ENCODE measurements around the gene ZDHHC4.

The ZDHHC4 gene

GRCh38 chr7:6588566-6588965, 11.3 kb downstream of the ZDHHC4 start:
- no peaks in the 10 kb centered on the region for H3K9me3 ChIP-seq (replicated peaks in 1 of 2; ENCODE audit: control insufficient read depth in 2 of 2, insufficient read depth in 1 of 2, low read depth in 1 of 2, low read length in 2 of 2)
- no peak overlapping the region for H3K23ac ChIP-seq (ENCODE audit: low read depth, low read length, poor library complexity)
- H3K4me3 ChIP-seq (ENCODE audit: low read length in 2 of 2), result peak overlapping the region in 1 of 2 donors; percentile 14
- no peak overlapping the region for H3K4ac ChIP-seq (ENCODE audit: low read length)
- peaks cover 3 to 6% of the 10 kb centered on the region in 2 donors for H3K4me1 ChIP-seq (ENCODE audit: control insufficient read depth in 2 of 2, insufficient read depth in 1 of 2, low read depth in 1 of 2, low read length in 2 of 2)
- no peak overlapping the region for H3K27ac ChIP-seq (replicated peaks; ENCODE audit: low read length)
- no peak overlapping the region for H2BK12ac ChIP-seq (ENCODE audit: low read length)
- H4K8ac ChIP-seq (ENCODE audit: low read depth, low read length), result no peak overlapping the region
- H2BK15ac ChIP-seq (ENCODE audit: low read length), result no peak overlapping the region
- H2AK5ac ChIP-seq (ENCODE audit: low read depth, low read length), result no peak overlapping the region
- no CpG with 5 or more reads among the region's 9 CpGs for WGBS, 2 donors (ENCODE audit: extremely low coverage in 2 of 2, insufficient read length in 2 of 2, insufficient replicate concordance in 1 of 2)
- no peak overlapping the region for H3K9ac ChIP-seq (ENCODE audit: low read depth, low read length, poor library complexity)
- no peak overlapping the region for H2BK120ac ChIP-seq (ENCODE audit: low read depth, low read length)
- no peak overlapping the region for H2AFZ ChIP-seq (ENCODE audit: low read length)
- H3K14ac ChIP-seq (ENCODE audit: low read length), result no peak overlapping the region
- H4K91ac ChIP-seq (ENCODE audit: low read depth, low read length, poor library complexity), result no peak overlapping the region
- no peak overlapping the region for H2BK5ac ChIP-seq (ENCODE audit: low read length)
- H3K79me1 ChIP-seq (ENCODE audit: low read depth, low read length), result peaks cover 3% of the 10 kb centered on the region
- H3K27me3 ChIP-seq (ENCODE audit: control insufficient read depth in 3 of 3, insufficient read depth in 3 of 3, low read depth in 1 of 3, low read length in 3 of 3), result peaks cover 0 to 4% (median 0%) of the 10 kb centered on the region in 3 experiments
- no peak overlapping the region for H3K4me2 ChIP-seq (ENCODE audit: insufficient read depth, low read length, poor library complexity, severe bottlenecking)
- H3K18ac ChIP-seq (ENCODE audit: low read length), result no peak overlapping the region
- peaks cover 25 to 64% of the 10 kb centered on the region in 2 donors for H3K36me3 ChIP-seq (replicated peaks in 1 of 2; ENCODE audit: control insufficient read depth in 2 of 2, insufficient read depth in 2 of 2, low read length in 2 of 2)
- DNase-seq (ENCODE audit: low spot score), result no peak

GRCh38 chr7:6589151-6589828, 12.0 kb downstream of the ZDHHC4 start:
- H3K27ac ChIP-seq (replicated peaks; ENCODE audit: low read length), result no peak overlapping the region
- H3K27me3 ChIP-seq (ENCODE audit: control insufficient read depth in 3 of 3, insufficient read depth in 3 of 3, low read depth in 1 of 3, low read length in 3 of 3), result peaks cover 0 to 4% (median 0%) of the 10 kb centered on the region in 3 experiments
- no peak overlapping the region for H4K8ac ChIP-seq (ENCODE audit: low read depth, low read length)
- peak overlapping the region; percentile 99 for H2AFZ ChIP-seq (ENCODE audit: low read length)
- peaks cover 26 to 67% of the 10 kb centered on the region in 2 donors for H3K36me3 ChIP-seq (replicated peaks in 1 of 2; ENCODE audit: control insufficient read depth in 2 of 2, insufficient read depth in 2 of 2, low read length in 2 of 2)
- H2BK15ac ChIP-seq (ENCODE audit: low read length), result no peak overlapping the region
- no peak overlapping the region for H3K4ac ChIP-seq (ENCODE audit: low read length)
- H3K4me2 ChIP-seq (ENCODE audit: insufficient read depth, low read length, poor library complexity, severe bottlenecking), result peak overlapping the region; percentile 66
- no peak overlapping the region for H2BK12ac ChIP-seq (ENCODE audit: low read length)
- peak overlapping the region; percentile 99 for H3K23ac ChIP-seq (ENCODE audit: low read depth, low read length, poor library complexity)
- peak overlapping the region; percentile 68 to 99 for H3K4me3 ChIP-seq (ENCODE audit: low read length in 2 of 2)
- H3K14ac ChIP-seq (ENCODE audit: low read length), result no peak overlapping the region
- peak overlapping the region; percentile 70 for H3K9ac ChIP-seq (ENCODE audit: low read depth, low read length, poor library complexity)
- no peak for DNase-seq (ENCODE audit: low spot score)
- no peak overlapping the region for H2BK5ac ChIP-seq (ENCODE audit: low read length)
- peak overlapping the region; percentile 91 for H3K18ac ChIP-seq (ENCODE audit: low read length)
- H2BK120ac ChIP-seq (ENCODE audit: low read depth, low read length), result no peak overlapping the region
- WGBS, 2 donors (ENCODE audit: extremely low coverage in 2 of 2, insufficient read length in 2 of 2, insufficient replicate concordance in 1 of 2), result no CpG with 5 or more reads among the region's 22 CpGs
- no peak overlapping the region for H4K91ac ChIP-seq (ENCODE audit: low read depth, low read length, poor library complexity)
- H3K79me1 ChIP-seq (ENCODE audit: low read depth, low read length), result peaks cover 3% of the 10 kb centered on the region
- H3K9me3 ChIP-seq (replicated peaks in 1 of 2; ENCODE audit: control insufficient read depth in 2 of 2, insufficient read depth in 1 of 2, low read depth in 1 of 2, low read length in 2 of 2), result no peaks in the 10 kb centered on the region
- H3K4me1 ChIP-seq (ENCODE audit: control insufficient read depth in 2 of 2, insufficient read depth in 1 of 2, low read depth in 1 of 2, low read length in 2 of 2), result peaks cover 3 to 6% of the 10 kb centered on the region in 2 donors
- H2AK5ac ChIP-seq (ENCODE audit: low read depth, low read length), result no peak overlapping the region

GRCh38 chr7:6589829-6590644, 12.8 kb downstream of the ZDHHC4 start, which contains the start of gene INTS15:
TSS of gene INTS15 (plus strand) at chr7:6590021. CDS start at chr7:6590284, 263 bp downstream.
- H2BK5ac ChIP-seq (ENCODE audit: low read length), result peak within 1 kb of the TSS; percentile 24
- H3K4me2 ChIP-seq (ENCODE audit: insufficient read depth, low read length, poor library complexity, severe bottlenecking), result peak within 1 kb of the TSS; percentile 89
- H3K9ac ChIP-seq (ENCODE audit: low read depth, low read length, poor library complexity), result peak within 1 kb of the TSS; percentile 98
- peaks cover 3 to 6% of the 10 kb centered on the region in 2 donors for H3K4me1 ChIP-seq (ENCODE audit: control insufficient read depth in 2 of 2, insufficient read depth in 1 of 2, low read depth in 1 of 2, low read length in 2 of 2)
- DNase-seq (ENCODE audit: low spot score), result peak; percentile 83
- H3K36me3 ChIP-seq (replicated peaks in 1 of 2; ENCODE audit: control insufficient read depth in 2 of 2, insufficient read depth in 2 of 2, low read length in 2 of 2), result peaks cover 26 to 67% of the 10 kb centered on the region in 2 donors
- H3K9me3 ChIP-seq (replicated peaks in 1 of 2; ENCODE audit: control insufficient read depth in 2 of 2, insufficient read depth in 1 of 2, low read depth in 1 of 2, low read length in 2 of 2), result no peaks in the 10 kb centered on the region
- peaks cover 3% of the 10 kb centered on the region for H3K79me1 ChIP-seq (ENCODE audit: low read depth, low read length)
- peak within 1 kb of the TSS; percentile 56 for H3K14ac ChIP-seq (ENCODE audit: low read length)
- peak within 1 kb of the TSS; percentile 98 to 99 for H3K4me3 ChIP-seq (ENCODE audit: low read length in 2 of 2)
- no CpG with 5 or more reads among the region's 107 CpGs for whole genome bisulfite sequencing, 2 donors (ENCODE audit: extremely low coverage in 2 of 2, insufficient read length in 2 of 2, insufficient replicate concordance in 1 of 2)
- peaks cover 0 to 4% (median 0%) of the 10 kb centered on the region in 3 experiments for H3K27me3 ChIP-seq (ENCODE audit: control insufficient read depth in 3 of 3, insufficient read depth in 3 of 3, low read depth in 1 of 3, low read length in 3 of 3)
- H2AK5ac ChIP-seq (ENCODE audit: low read depth, low read length), result peak within 1 kb of the TSS; percentile 37
- H3K27ac ChIP-seq (replicated peaks; ENCODE audit: low read length), result peak within 1 kb of the TSS; percentile 83
- peak within 1 kb of the TSS; percentile 99 for H3K23ac ChIP-seq (ENCODE audit: low read depth, low read length, poor library complexity)
- no peak within 1 kb of the TSS for H3K4ac ChIP-seq (ENCODE audit: low read length)
- H4K8ac ChIP-seq (ENCODE audit: low read depth, low read length), result no peak within 1 kb of the TSS
- peak within 1 kb of the TSS; percentile 75 for H2BK15ac ChIP-seq (ENCODE audit: low read length)
- H2BK12ac ChIP-seq (ENCODE audit: low read length), result no peak within 1 kb of the TSS
- H2AFZ ChIP-seq (ENCODE audit: low read length), result peak within 1 kb of the TSS; percentile 99
- H2BK120ac ChIP-seq (ENCODE audit: low read depth, low read length), result no peak within 1 kb of the TSS
- peak within 1 kb of the TSS; percentile 97 for H3K18ac ChIP-seq (ENCODE audit: low read length)
- H4K91ac ChIP-seq (ENCODE audit: low read depth, low read length, poor library complexity), result no peak within 1 kb of the TSS

- no peak overlapping the region for H2BK5ac ChIP-seq (ENCODE audit: low read length)
- H3K27ac ChIP-seq (replicated peaks; ENCODE audit: low read length), result no peak overlapping the region
- WGBS, 2 donors (ENCODE audit: extremely low coverage in 2 of 2, insufficient read length in 2 of 2, insufficient replicate concordance in 1 of 2), result no CpG with 5 or more reads among the region's 10 CpGs
Measured at GRCh38 chr7:6590645-6591110, 13.4 kb downstream of the ZDHHC4 start.

More at GRCh38 chr7:6590645-6591110, 13.4 kb downstream of the ZDHHC4 start:
- Histone ChIP-seq H3K36me3 (replicated peaks in 1 of 2; ENCODE audit: control insufficient read depth in 2 of 2, insufficient read depth in 2 of 2, low read length in 2 of 2) (peaks cover 29 to 69% of the 10 kb centered on the region in 2 donors), H2BK15ac (ENCODE audit: low read length) (no peak overlapping the region), H3K4me2 (ENCODE audit: insufficient read depth, low read length, poor library complexity, severe bottlenecking) (peak overlapping the region; percentile 89), H2BK12ac (ENCODE audit: low read length) (no peak overlapping the region), H3K4ac (ENCODE audit: low read length) (no peak overlapping the region), H2AFZ (ENCODE audit: low read length) (peak overlapping the region; percentile 99), H3K27me3 (ENCODE audit: control insufficient read depth in 3 of 3, insufficient read depth in 3 of 3, low read depth in 1 of 3, low read length in 3 of 3) (peaks cover 0 to 4% (median 0%) of the 10 kb centered on the region in 3 experiments), H2AK5ac (ENCODE audit: low read depth, low read length) (no peak overlapping the region), H3K14ac (ENCODE audit: low read length) (no peak overlapping the region), H4K8ac (ENCODE audit: low read depth, low read length) (no peak overlapping the region), H3K9me3 (replicated peaks in 1 of 2; ENCODE audit: control insufficient read depth in 2 of 2, insufficient read depth in 1 of 2, low read depth in 1 of 2, low read length in 2 of 2) (no peaks in the 10 kb centered on the region), H3K4me3 (ENCODE audit: low read length in 2 of 2) (peak overlapping the region; percentile 98 to 99), H3K18ac (ENCODE audit: low read length) (peak overlapping the region; percentile 97), H3K9ac (ENCODE audit: low read depth, low read length, poor library complexity) (peak overlapping the region; percentile 98), H3K4me1 (ENCODE audit: control insufficient read depth in 2 of 2, insufficient read depth in 1 of 2, low read depth in 1 of 2, low read length in 2 of 2) (peaks cover 3 to 6% of the 10 kb centered on the region in 2 donors), H4K91ac (ENCODE audit: low read depth, low read length, poor library complexity) (no peak overlapping the region), H3K23ac (ENCODE audit: low read depth, low read length, poor library complexity) (no peak overlapping the region), H3K79me1 (ENCODE audit: low read depth, low read length) (peaks cover 3% of the 10 kb centered on the region), H2BK120ac (ENCODE audit: low read depth, low read length) (no peak overlapping the region)
- no peak for DNase-seq (ENCODE audit: low spot score)

All from neuronal stem cell (in vitro differentiated cells).